GM20000 (cell line): ENCODE results near the gene DCTN3.

ENCODE experiments used
- DNase-seq: peaks from one replicate; pipeline ENCODE4 v3.0.0; 2012; ENCODE audit warnings: low spot score
- CTCF ChIP-seq: IDR thresholded peaks from 2 replicates; pipeline ENCODE4 v1.5.1; 2012; ENCODE audit warnings: mild to moderate bottlenecking, control low read depth; ENCODE audit errors: extremely low read depth, missing control alignments

The DCTN3 gene

DNA sequence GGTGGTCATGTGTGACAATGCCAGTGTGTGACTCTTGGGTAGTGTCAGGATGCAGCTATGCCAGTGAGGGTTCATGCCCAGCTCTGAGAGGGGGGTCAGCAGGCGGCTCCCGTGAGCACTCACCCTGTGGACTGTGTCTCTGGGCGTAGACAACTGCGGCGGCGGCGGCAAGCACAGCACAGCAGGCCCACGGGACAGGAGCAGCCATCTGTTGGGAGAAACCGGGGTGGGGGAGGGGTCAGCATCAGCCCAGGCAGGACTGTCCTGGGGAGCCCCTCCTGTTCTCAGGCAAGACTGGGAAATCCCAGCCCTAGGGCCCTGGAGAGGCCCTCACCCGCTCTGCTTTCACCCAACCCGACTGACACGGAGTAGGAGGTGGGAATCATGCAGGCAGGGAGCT is 51.5 kb downstream of the DCTN3 start:
- no peak for TF ChIP-seq CTCF
- no peak for DNase-seq

DNA sequence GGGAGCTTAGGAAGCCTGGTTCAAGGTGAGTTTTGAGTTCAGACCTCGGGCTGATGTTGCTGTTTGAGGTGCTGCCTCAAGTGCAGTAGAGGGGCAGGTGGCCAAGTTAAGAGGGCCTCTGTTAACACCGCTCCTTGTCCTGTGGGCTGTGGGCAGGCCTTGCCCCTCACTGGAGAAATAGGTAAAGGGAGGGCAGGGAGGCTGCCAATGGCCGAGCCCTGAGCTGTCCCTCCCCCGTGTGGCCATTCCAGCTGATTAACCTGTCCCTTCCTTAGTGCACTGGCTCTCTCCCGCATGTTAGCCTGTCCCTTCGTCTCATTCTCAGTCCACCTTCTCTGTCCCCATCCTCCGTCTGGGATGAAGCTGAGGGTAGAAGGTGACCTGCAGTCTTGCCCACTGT is 52.2 kb downstream of the DCTN3 start:
- no peak for DNase-seq
- no peak for TF ChIP-seq CTCF

- DNase-seq = no peak
Observed at GRCh38 chr9:34566972-34567371, 53.3 kb downstream of the DCTN3 start.

DNA sequence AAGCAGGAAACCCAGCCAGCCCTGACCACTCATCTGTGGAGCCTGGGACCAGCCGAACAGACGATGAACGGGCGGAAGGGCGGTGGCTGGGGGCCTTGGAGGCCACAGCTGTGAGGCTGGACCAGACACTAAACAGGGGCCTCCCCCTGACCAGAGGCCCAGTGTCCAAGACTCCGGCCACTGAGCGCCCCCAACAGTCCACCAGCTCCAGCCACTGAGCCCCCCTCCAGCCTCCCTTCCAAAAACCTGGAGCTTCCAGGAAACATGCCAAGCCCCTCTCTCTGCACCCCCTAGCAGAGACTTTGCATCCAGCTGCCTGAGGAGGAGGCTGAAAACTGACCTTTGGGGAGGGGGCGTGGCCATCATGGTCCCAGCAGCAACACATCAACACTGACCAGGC is 54.0 kb downstream of the DCTN3 start:
- DNase-seq = no peak
- no peak for TF ChIP-seq CTCF

More at GRCh38 chr9:34566972-34567371, 53.3 kb downstream of the DCTN3 start:
- no peak for TF ChIP-seq CTCF

- no peak for TF ChIP-seq CTCF
Observed at GRCh38 chr9:34565856-34566255, 54.4 kb downstream of the DCTN3 start.

DNA sequence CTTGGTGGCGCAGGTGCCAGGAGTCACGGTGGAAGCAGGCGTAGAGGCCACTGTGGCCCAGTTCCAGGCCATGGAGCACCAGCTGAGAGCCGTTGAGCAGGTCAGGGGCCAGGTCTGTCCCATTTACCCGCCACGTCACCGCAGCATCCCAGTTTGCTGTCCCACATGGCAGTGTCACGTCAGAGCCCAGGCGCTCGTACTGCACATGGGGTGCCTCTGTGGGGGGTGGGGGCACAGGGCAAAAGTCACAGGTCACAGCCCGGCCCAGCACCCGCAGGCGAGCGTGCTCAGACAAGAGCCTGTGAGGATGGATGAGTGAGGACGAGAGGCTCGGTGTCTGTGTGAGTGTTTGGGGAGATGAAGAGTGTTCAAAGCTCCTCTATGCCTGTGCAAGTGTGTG is 55.7 kb downstream of the DCTN3 start:
- TF ChIP-seq CTCF = no peak
- no peak for DNase-seq

More at GRCh38 chr9:34565856-34566255, 54.4 kb downstream of the DCTN3 start:
- DNase-seq = no peak
